NAMALWA (cell line): Measurements from ENCODE around the gene CSTA.
A peak's percentile ranks its signal among the peaks of the same experiment; 100 is the strongest.

Source experiments
- DNase-seq: peaks from one replicate; pipeline ENCODE4 v3.0.0-alpha.2; 2015; ENCODE audit warnings: low spot score

Gene CSTA

GRCh38 chr3:122382888-122383666, 58.0 kb downstream of the CSTA start, which contains the start of gene MIX23:
TSS of gene MIX23 (minus strand) at chr3:122383231. CDS start at chr3:122383224, 7 bp downstream.
- peak; percentile 92 for DNase-seq

GRCh38 chr3:122383771-122384697, 59.0 kb downstream of the CSTA start, which contains the start of gene FAM162A:
TSS of gene FAM162A (plus strand) at chr3:122384182. CDS start at chr3:122384266, 84 bp downstream.
- peak; percentile 96 for DNase-seq

DNA sequence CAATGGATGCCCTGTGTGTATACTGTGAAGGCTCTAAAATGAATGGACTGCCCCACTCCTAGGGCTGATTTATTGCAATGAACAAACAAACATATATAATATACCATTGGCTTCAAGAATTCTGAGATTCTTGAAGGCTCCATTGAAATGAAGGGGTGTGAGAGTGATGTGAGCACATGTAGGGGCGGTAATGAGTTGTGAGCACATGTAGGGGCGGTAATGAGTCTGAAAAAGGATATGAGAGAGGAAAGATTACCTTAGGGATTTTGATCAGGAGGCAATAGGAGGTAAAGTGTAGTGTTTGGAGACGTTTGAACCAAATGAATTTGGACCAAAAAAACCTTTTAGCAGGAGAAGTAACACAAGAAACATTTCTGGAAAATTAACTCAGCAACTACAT, 62.7 kb downstream of the CSTA start:
- DNase-seq, result no peak

DNA sequence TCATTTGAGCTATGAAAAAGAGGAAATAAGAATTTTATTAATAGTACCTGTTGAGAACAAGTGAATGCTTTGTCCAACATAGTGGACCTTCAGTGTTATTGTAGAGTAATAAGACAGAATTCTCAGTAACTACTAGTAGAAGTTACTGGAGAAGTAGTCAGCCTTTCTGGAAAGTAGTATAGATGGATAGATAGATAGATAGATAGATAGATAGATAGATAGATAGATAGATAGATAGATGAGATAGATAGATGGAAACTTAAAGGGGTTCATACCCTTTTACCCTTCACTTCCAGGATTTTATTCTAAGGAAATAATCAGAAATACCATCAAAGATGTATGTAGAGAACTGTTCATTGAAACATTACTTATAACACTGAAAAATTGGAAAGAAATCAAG, 64.1 kb downstream of the CSTA start:
- DNase-seq, result no peak

- DNase-seq, result no peak
Observed at GRCh38 chr3:122389892-122390291, 64.8 kb downstream of the CSTA start.

GRCh38 chr3:122390665-122391064, 65.6 kb downstream of the CSTA start:
- DNase-seq, result no peak
